WTC11 (cell line): ENCODE measurements around the gene TRAPPC14. TPM values are rescaled to one million over a fixed set of nuclear protein-coding genes. Genes with fewer than 3 reads are reported as not detected.

Source experiments
- ATAC-seq: fragments of 200-7000 bp; cut with Tn5 transposase; 2 replicates; pipeline ENCODE4 v1.10.0; 2021; ENCODE audit warnings: mild to moderate bottlenecking, moderate library complexity
- CTCF ChIA-PET: fragments of 300-600 bp; sonication (Branson Sonifier 250); formaldehyde crosslinking; loops from one replicate; lab custom pipeline; 2021; ENCODE audit warnings: antibody characterized with exemption; lab: Charles Lee
- POLR2A ChIA-PET: fragments of 350-600 bp; sonication (Branson Sonifier 250); formaldehyde crosslinking; loops from one replicate; lab custom pipeline; 2021; ENCODE audit warnings: antibody characterized with exemption; lab: Charles Lee
- DNase-seq: peaks from one replicate; pipeline ENCODE4 v3.0.0; 2021; ENCODE audit warnings: low spot score
- H3K27ac Mint-ChIP-seq: 2 replicates; pipeline ENCODE4 v1.8.0; 2021; ENCODE audit warnings: mixed read lengths
- H3K27me3 Mint-ChIP-seq: 2 replicates; pipeline ENCODE4 v1.8.0; 2021; ENCODE audit warnings: low read depth, mild to moderate bottlenecking, moderate library complexity, mixed read lengths
- H3K36me3 Mint-ChIP-seq: 2 replicates; pipeline ENCODE4 v1.8.0; 2021; ENCODE audit warnings: mixed read lengths
- H3K4me1 Mint-ChIP-seq: 2 replicates; pipeline ENCODE4 v1.8.0; 2022; ENCODE audit warnings: mixed read lengths
- H3K4me3 Mint-ChIP-seq: 2 replicates; pipeline ENCODE4 v1.8.0; 2021; ENCODE audit warnings: mild to moderate bottlenecking, moderate library complexity, mixed read lengths
- H3K9me3 Mint-ChIP-seq: 2 replicates; pipeline ENCODE4 v1.8.0; 2021; ENCODE audit warnings: mixed read lengths
- AFF4 ChIP-seq: sonication (generic); formaldehyde crosslinking; IDR thresholded peaks from 2 replicates; pipeline ENCODE4 v1.8.1; 2023; ENCODE audit warnings: mild to moderate bottlenecking, missing genetic modification reagents, borderline replicate concordance
- CREB1 ChIP-seq: sonication (generic); formaldehyde crosslinking; IDR thresholded peaks from 2 replicates; pipeline ENCODE4 v1.8.0; 2023; ENCODE audit warnings: mild to moderate bottlenecking, missing genetic modification reagents
- E2F5 ChIP-seq: sonication (generic); formaldehyde crosslinking; IDR thresholded peaks from 2 replicates; pipeline ENCODE4 v1.8.1; 2022; ENCODE audit warnings: mild to moderate bottlenecking, moderate library complexity, missing genetic modification reagents
- ELF4 ChIP-seq: sonication (generic); formaldehyde crosslinking; IDR thresholded peaks from 2 replicates; pipeline ENCODE4 v1.8.1; 2022; ENCODE audit warnings: low read depth, mild to moderate bottlenecking, moderate library complexity, missing genetic modification reagents
- HMGXB4 ChIP-seq: sonication (generic); formaldehyde crosslinking; IDR thresholded peaks from 2 replicates; pipeline ENCODE4 v1.8.1; 2023; ENCODE audit warnings: mild to moderate bottlenecking, moderate library complexity, missing genetic modification reagents
- IRF1 ChIP-seq: sonication (generic); formaldehyde crosslinking; IDR thresholded peaks from 2 replicates; pipeline ENCODE4 v1.8.0; 2023; ENCODE audit warnings: missing genetic modification reagents
- IRF2 ChIP-seq: sonication (generic); formaldehyde crosslinking; IDR thresholded peaks from 2 replicates; pipeline ENCODE4 v1.8.0; 2022; ENCODE audit warnings: low read depth, missing genetic modification reagents, borderline replicate concordance
- JAZF1 ChIP-seq: fragments of 250-450 bp; sonication (Bioruptor Pico); IDR thresholded peaks from 2 replicates; pipeline ENCODE4 v1.9.0; 2021; ENCODE audit warnings: moderate library complexity, mild to moderate bottlenecking, inconsistent platforms
- RELA ChIP-seq: sonication (generic); formaldehyde crosslinking; IDR thresholded peaks from 2 replicates; pipeline ENCODE4 v1.8.1; 2022; ENCODE audit warnings: missing genetic modification reagents, mild to moderate bottlenecking, borderline replicate concordance
- RORB ChIP-seq: fragments of 250-450 bp; sonication (Bioruptor Pico); IDR thresholded peaks from 2 replicates; pipeline ENCODE4 v1.9.0; 2021; ENCODE audit warnings: mild to moderate bottlenecking
- TCF7 ChIP-seq: sonication (generic); formaldehyde crosslinking; IDR thresholded peaks from 2 replicates; pipeline ENCODE4 v1.8.0; 2022; ENCODE audit warnings: mild to moderate bottlenecking, low read depth, missing genetic modification reagents, moderate library complexity
- ZNF138 ChIP-seq: sonication (generic); formaldehyde crosslinking; conservative IDR thresholded peaks from 2 replicates; pipeline ENCODE4 v1.8.1; 2022; ENCODE audit warnings: mild to moderate bottlenecking, moderate library complexity, missing genetic modification reagents
- ZNF396 ChIP-seq: fragments of 250-450 bp; sonication (Bioruptor Pico); IDR thresholded peaks from 2 replicates; pipeline ENCODE4 v1.8.0; 2021; ENCODE audit warnings: mild to moderate bottlenecking, moderate library complexity, borderline replicate concordance
- ZNF423 ChIP-seq: fragments of 250-450 bp; sonication (Bioruptor Pico); IDR thresholded peaks from 2 replicates; pipeline ENCODE4 v2.1.2; 2022; ENCODE audit warnings: mild to moderate bottlenecking, moderate library complexity
- total RNA-seq: library from RNA; stranded (reverse); gene quantifications from 3 replicates; pipeline ENCODE4 v1.2.3, GENCODE V29; 2021
- TF ChIP-seq, protein P1 (sequence below): sonication (generic); formaldehyde crosslinking; conservative IDR thresholded peaks from 2 replicates; pipeline ENCODE4 v1.8.1; 2023; ENCODE audit warnings: mild to moderate bottlenecking, low read depth, missing genetic modification reagents, moderate library complexity
- TF ChIP-seq, protein P2 (sequence below): sonication (generic); formaldehyde crosslinking; IDR thresholded peaks from 2 replicates; pipeline ENCODE4 v1.8.1; 2023; ENCODE audit warnings: mild to moderate bottlenecking, missing genetic modification reagents
- TF ChIP-seq, protein P3 (sequence below): sonication (generic); formaldehyde crosslinking; IDR thresholded peaks from 2 replicates; pipeline ENCODE4 v1.8.1; 2023; ENCODE audit warnings: mild to moderate bottlenecking, missing genetic modification reagents, moderate library complexity
- TF ChIP-seq, protein P4 (sequence below): sonication (generic); formaldehyde crosslinking; IDR thresholded peaks from 2 replicates; pipeline ENCODE4 v1.8.0; 2022; ENCODE audit warnings: mild to moderate bottlenecking, missing genetic modification reagents

TRAPPC14 gene
- total RNA-seq, 1 experiment from 2014 or later: 28.0 TPM

DNA sequence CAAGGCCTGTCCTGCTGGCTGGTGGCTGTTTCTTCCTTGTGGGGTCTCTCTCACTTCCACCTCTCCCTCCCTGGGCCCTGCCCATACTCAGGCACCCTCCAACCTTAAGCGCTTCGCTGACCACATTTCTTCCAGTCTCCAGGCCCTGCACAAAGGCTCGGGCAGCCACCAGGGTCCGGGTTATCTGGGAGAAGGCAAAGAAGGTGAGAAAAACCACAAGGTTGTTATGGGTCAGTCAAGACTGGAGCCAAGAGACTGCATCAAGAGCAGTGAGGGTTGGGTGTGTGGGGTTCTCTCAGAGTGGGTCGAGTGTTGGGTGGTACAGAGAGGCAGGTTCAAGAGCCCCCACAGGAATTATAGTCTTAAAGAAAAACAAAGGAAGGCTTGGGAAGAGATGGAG lies 16.1 kb upstream of the TRAPPC14 start:
- H3K4me1 Mint-ChIP-seq: peaks cover 33% of the 10 kb centered on the region
- no peak overlapping the region for H3K4me3 Mint-ChIP-seq
- no peak for ATAC-seq
- H3K27me3 Mint-ChIP-seq: peaks cover 27% of the 10 kb centered on the region
- H3K36me3 Mint-ChIP-seq: peaks cover 22% of the 10 kb centered on the region
- DNase-seq: no peak
- no peaks in the 10 kb centered on the region for H3K9me3 Mint-ChIP-seq
- POLR2A ChIA-PET: no interaction called here
- no peak overlapping the region for H3K27ac Mint-ChIP-seq
- CTCF ChIA-PET: interaction anchor here (0.6 kb wide), 1 partner anchor 29 kb away, joined by 3 read pairs; no protein-coding TSS in a partner anchor
- TF ChIP-seq HMGXB4 (no peak), RELA (CRISPR knock-in tag) (no peak), AFF4 (no peak)

- no peak for ATAC-seq
- H3K4me3 Mint-ChIP-seq: no peak overlapping the region; the same call in 1 of the 2 replicates
- ChIA-PET POLR2A (interaction anchor here (0.6 kb wide), 1 partner anchor 20 kb away, joined by 3 read pairs; no protein-coding TSS in a partner anchor), CTCF (interaction anchor here (3.0 kb wide), 1 partner anchor 41 kb away, joined by 14 read pairs; no protein-coding TSS in a partner anchor)
- no peaks in the 10 kb centered on the region for H3K9me3 Mint-ChIP-seq
- peaks cover 22% of the 10 kb centered on the region for H3K36me3 Mint-ChIP-seq
- peaks cover 39% of the 10 kb centered on the region for H3K4me1 Mint-ChIP-seq
- H3K27ac Mint-ChIP-seq: 0 out of 2 replicates have a peak overlapping the region, but pooled peaks have one; percentile 38
- no peak for DNase-seq
- H3K27me3 Mint-ChIP-seq: peaks cover 22% of the 10 kb centered on the region
- TF ChIP-seq ZNF138 (CRISPR knock-in tag): no peak
- TF ChIP-seq IRF2 (CRISPR knock-in tag): no peak
- TF ChIP-seq ZNF423: no peak
- no peak for TF ChIP-seq CREB1 (CRISPR knock-in tag)
- no peak for TF ChIP-seq ZNF396
- TF ChIP-seq, protein P1, sequence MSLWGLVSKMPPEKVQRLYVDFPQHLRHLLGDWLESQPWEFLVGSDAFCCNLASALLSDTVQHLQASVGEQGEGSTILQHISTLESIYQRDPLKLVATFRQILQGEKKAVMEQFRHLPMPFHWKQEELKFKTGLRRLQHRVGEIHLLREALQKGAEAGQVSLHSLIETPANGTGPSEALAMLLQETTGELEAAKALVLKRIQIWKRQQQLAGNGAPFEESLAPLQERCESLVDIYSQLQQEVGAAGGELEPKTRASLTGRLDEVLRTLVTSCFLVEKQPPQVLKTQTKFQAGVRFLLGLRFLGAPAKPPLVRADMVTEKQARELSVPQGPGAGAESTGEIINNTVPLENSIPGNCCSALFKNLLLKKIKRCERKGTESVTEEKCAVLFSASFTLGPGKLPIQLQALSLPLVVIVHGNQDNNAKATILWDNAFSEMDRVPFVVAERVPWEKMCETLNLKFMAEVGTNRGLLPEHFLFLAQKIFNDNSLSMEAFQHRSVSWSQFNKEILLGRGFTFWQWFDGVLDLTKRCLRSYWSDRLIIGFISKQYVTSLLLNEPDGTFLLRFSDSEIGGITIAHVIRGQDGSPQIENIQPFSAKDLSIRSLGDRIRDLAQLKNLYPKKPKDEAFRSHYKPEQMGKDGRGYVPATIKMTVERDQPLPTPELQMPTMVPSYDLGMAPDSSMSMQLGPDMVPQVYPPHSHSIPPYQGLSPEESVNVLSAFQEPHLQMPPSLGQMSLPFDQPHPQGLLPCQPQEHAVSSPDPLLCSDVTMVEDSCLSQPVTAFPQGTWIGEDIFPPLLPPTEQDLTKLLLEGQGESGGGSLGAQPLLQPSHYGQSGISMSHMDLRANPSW (CRISPR knock-in tag): no peak
- TF ChIP-seq, protein P2, sequence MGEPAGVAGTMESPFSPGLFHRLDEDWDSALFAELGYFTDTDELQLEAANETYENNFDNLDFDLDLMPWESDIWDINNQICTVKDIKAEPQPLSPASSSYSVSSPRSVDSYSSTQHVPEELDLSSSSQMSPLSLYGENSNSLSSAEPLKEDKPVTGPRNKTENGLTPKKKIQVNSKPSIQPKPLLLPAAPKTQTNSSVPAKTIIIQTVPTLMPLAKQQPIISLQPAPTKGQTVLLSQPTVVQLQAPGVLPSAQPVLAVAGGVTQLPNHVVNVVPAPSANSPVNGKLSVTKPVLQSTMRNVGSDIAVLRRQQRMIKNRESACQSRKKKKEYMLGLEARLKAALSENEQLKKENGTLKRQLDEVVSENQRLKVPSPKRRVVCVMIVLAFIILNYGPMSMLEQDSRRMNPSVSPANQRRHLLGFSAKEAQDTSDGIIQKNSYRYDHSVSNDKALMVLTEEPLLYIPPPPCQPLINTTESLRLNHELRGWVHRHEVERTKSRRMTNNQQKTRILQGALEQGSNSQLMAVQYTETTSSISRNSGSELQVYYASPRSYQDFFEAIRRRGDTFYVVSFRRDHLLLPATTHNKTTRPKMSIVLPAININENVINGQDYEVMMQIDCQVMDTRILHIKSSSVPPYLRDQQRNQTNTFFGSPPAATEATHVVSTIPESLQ: no peak
- TF ChIP-seq TCF7 (CRISPR knock-in tag): no peak
- no peak for TF ChIP-seq RELA (CRISPR knock-in tag)
- TF ChIP-seq E2F5 (CRISPR knock-in tag): no peak
- TF ChIP-seq, protein P3, sequence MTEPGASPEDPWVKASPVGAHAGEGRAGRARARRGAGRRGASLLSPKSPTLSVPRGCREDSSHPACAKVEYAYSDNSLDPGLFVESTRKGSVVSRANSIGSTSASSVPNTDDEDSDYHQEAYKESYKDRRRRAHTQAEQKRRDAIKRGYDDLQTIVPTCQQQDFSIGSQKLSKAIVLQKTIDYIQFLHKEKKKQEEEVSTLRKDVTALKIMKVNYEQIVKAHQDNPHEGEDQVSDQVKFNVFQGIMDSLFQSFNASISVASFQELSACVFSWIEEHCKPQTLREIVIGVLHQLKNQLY (CRISPR knock-in tag): no peak
- TF ChIP-seq JAZF1: no peak
- no peak for TF ChIP-seq RORB
- no peak for TF ChIP-seq IRF1 (CRISPR knock-in tag)
- no peak for TF ChIP-seq ELF4
- TF ChIP-seq, protein P4, sequence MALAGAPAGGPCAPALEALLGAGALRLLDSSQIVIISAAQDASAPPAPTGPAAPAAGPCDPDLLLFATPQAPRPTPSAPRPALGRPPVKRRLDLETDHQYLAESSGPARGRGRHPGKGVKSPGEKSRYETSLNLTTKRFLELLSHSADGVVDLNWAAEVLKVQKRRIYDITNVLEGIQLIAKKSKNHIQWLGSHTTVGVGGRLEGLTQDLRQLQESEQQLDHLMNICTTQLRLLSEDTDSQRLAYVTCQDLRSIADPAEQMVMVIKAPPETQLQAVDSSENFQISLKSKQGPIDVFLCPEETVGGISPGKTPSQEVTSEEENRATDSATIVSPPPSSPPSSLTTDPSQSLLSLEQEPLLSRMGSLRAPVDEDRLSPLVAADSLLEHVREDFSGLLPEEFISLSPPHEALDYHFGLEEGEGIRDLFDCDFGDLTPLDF (CRISPR knock-in tag): no peak
Measured at GRCh38 chr7:100173806-100174495, 15.4 kb upstream of the TRAPPC14 start.
